ENCODE measurements around the gene ZNF879.

The ZNF879 gene

DNA sequence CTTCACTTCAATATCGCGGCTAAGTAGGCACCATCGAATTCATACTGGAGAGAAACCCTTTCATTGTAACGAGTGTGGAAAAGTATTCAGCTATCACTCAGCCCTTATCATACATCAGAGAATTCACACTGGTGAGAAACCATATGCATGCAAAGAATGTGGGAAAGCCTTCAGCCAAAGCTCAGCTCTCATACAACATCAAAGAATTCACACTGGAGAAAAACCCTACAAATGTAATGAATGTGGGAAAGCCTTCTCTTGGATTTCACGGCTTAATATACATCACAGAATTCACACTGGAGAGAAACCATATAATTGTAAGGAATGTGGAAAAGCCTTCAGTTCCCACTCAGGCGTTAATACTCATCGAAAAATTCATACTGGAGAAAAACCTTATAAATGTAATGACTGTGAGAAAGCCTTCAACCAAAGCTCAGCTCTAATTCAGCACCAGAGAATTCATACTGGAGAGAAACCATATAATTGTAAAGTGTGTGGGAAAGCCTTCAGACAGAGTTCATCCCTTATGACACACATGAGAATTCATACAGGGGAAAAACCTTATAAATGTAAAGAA lies 9.5 kb downstream of the ZNF879 start:
- no peak for DNase-seq

DNA sequence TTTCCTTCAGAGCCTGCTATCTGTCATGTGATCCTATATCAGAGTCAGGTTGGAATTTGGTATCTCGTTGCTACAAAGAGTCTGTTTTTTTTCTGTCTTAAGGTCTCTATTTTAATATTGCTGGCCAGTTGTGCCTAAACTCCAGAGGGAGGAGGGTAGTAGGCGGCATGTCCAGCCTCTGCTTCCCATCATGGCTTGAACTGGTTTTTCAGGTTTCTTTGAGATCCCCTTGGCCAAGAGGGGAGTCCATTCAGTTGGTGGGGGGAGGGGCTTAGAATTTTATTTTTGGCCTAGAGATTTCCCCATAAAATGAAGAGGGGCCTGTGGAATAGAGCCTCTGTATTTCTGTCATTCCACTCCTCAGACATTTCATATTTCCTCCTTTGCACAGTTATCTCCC lies 21.2 kb downstream of the ZNF879 start:
- no peak for DNase-seq

DNA sequence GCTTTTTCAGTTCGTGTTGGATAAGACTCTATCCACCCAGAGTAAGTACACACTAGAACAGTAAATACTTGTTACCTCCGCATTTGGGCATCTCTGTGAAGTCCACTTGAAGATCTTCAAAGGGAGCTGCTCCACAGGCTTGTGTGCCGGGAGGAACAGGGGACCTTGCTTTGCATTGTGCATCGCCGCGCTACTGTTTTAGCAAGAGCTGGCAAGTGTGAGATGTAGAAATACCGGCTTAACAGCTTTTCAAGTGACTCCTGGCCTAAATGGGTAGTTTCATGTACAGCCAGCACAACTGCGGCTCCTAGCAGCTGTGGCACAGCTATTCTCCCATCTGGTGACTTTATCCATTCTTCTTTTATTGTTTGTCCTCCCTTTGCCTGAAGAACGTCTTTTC lies 28.2 kb downstream of the ZNF879 start:
- peak; percentile 6 for DNase-seq

DNA sequence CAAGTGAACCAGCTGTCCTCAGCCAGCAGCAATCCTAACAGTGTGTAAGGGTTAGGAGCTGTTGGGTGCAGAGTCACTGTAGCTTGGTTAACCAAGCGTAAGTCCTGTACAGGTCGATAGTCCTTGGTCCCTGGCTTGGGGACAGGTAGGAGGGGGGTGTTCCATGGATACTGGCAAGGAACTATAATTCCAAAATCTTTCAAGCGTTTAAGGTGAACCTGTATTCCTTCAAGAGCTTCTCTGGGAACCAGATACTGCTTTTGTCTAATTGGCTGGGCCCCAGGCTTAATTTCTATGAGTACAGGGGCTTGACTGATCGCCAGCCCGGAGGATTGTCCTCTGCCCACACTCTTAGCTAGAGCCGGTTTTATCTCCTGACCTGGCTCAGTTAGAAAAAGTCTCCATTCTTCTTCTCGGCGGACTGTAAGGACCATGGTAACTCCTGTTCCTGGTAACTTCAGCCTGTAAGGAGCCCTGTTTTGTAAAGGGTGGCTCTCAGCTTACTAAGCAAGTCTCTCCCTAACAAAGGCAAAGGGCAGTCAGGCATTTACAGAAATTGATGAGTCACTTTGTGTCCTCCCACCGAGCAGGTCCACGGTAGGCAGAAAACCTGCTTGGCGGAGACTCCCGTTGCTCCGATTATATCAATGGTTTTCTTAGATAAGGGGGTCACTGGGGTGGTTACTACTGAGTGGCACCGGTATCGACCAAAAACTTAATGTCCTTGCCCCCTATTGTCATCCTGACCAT lies 30.6 kb downstream of the ZNF879 start:
- no peak for DNase-seq

DNA sequence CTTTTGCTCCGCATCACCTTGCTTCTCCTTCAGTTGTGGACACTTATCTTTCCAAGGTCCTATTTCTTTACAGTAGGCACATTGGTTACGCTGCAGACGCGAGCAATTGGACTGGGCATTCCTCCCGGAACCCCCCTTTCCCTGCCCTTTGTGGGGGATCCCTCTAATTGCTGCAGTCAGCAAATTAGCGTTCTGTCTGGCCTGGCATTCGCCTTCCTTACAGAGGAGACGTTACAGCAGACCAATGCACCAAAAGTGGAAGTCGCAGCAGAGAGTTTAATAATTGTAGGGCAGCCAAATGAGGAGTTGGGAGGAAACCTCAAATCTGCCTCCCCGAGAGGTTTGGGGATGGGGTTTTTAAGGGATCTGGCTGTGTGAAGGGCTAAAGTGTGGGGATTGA lies 31.3 kb downstream of the ZNF879 start:
- DNase-seq: no peak

DNA sequence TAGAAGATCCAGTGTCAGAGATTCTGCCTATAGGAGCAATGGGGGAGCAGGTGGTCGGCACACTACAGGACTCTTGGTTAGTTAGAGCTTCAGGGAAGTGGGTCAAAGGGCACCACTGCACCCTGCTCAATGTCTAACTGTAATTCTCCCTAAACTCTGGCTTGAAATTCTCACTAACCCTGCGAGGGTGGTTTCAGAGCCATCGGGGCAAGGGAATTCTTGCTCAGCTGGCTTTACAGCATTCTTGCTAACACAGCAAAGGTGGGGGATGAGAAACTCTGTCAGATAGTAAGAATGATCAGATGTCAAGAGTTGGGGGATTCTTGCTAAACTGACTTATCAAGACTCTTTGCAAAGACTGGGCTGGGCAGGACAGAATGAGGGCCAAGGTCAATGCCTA lies 31.8 kb downstream of the ZNF879 start:
- no peak for DNase-seq

DNA sequence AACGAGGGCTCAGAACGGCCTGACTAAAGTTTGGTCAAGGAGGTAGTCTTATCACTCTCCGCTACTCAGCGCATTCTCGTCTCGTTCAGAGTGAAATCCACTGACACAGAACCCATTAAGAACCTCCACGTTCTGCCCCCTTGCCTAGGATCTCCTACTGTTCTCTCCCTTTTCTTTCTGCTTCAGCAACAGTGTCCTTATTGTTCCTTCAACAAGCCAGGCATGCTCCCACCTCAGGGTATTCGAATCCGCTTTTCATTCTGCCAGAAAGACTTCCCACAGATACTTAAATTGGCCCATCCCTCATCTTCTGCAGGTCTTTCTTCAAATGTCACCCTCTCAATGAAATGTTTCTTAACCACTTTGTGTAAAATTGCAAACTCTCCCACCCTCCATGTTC lies 32.2 kb downstream of the ZNF879 start:
- DNase-seq: no peak

DNA sequence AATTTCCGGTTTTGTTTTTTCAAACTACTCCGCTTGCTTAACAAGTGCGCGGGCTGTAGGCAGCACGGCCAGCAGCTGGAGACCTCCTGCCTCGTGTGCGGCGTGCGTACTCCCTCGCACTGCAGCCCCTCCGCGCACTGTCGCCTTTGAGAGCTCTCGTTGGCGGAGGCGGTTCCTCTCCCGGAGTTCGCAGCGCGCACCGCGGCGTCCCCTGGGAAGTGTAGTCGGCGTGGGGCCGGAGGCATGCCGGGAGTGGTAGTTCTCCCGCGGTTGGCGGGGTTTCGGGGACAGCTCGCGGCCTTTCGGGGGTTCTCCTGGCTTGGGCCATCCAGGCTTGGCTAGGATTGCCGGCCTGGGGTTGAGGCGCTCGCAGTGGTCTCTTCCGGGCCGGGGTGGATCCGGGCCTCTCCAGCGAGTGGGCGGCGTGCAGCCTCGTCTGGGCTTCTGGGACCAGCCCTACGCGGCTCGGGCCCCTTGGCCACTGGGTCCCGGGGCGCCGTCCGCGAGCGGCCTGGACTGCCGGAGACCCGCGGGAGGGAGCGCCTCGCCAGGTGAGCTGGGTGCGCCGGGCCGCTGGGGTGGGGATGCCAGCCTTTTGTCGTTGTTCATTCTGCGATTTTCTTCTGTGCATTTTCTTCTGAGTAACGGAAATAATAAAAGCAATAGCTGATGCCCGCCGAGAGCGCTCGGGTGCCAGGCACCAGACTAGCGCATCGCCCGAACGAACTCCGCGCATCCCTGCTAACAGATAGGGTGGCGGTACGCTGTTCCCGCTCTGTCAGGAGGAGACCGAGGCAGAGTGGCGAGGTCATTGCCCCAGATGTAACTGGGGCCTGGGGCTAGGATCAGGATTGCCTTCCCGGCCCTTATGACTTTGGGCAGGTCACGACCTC lies 36.8 kb downstream of the ZNF879 start, which contains the start of gene ZNF354C:
Gene ZNF354C, plus strand, starts transcription at position 258 of the 893 bp plus-strand sequence. CDS start 1,696 bp downstream, outside the sequence.
- no peak for DNase-seq

DNA sequence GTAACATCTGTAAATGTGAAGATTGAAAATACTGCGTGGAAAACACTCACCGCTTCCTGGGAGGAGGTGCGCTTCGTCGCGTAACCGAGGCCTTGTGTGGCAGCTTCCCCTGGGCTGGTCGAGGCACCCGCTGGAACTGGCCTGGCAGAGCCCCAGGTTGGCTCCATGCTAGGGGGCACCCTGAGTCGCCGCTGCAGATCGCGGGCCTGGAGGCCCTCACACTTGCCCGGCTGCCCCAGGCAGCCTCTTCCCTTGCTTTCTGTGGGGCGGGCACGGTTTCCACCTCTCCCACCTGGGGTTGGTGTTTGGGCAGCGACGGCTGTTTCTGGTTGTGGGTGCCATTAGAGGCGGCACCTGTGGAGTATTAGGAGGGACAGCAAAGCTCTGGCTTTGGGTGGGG lies 37.4 kb downstream of the ZNF879 start:
- DNase-seq: no peak

DNA sequence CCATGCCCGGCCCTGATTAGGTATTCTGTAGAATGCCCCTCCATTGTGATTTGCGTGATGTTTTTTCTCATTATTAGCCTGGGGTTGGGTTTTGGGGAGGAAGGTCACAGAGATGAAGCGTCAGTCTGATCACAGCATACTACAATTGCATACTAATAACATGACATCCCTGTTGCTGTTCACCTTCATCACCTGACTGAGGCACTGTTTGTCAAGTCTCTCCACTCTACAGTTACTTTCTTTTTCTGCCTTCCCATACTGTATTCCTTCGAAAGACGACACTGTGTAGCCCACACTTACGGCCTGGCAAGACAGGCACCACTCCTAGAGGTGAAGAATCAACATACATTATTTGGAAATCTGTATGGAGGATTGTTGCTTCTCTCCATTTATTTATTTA lies 42.1 kb downstream of the ZNF879 start:
- no peak for DNase-seq

DNA sequence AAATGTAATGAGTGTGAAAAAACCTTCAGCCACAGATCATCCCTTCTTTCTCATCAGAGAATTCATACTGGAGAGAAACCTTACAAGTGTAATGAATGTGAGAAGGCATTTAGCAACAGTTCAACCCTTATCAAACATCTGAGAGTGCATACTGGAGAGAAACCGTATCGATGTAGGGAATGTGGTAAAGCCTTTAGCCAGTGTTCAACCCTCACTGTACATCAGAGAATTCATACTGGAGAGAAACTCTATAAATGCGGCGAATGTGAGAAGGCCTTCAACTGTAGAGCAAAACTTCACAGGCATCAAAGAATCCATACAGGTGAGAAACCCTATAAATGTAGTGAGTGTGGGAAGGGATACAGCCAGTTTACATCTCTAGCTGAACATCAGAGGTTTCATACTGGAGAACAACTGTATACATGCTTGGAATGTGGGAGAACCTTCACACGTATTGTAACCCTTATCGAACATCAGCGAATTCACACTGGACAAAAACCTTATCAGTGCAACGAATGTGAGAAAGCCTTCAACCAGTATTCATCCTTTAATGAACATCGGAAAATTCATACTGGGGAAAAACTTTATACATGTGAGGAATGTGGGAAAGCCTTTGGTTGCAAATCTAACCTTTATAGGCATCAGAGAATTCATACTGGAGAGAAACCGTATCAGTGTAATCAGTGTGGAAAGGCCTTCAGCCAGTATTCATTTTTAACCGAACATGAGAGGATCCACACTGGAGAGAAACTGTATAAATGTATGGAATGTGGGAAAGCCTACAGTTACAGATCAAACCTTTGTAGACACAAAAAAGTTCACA lies 55.8 kb downstream of the ZNF879 start:
- DNase-seq: no peak

DNA sequence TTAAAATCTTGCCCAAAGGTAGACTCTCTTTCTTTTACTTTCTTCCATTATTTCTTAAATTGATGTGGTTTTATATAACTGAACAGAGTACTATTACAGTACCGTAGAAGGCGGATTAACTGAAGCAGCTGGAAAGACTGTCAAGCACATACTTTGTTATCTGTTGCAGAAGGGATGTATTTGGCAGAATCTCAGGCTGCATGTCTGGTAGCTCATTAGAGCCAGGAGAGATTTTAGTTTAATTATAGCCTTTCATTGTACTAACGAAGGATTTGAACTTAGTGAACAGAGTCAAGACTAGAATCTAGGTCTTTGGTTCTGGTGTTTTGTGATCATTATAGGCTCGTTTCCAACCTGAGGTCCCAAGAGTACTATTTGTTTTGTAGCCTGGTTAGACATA lies 57.1 kb downstream of the ZNF879 start:
- no peak for DNase-seq
